HEK293 (cell line): ENCODE measurements around the gene EIF5A.

Experiments used
- ZBTB7A ChIP-seq: fragments of 450-650 bp; formaldehyde crosslinking; IDR thresholded peaks from 2 replicates; pipeline ENCODE4 v1.5.1; 2016; ENCODE audit warnings: low read depth, missing biosample characterization, missing genetic modification characterization
- TF ChIP-seq, protein P1 (sequence below): fragments of 450-650 bp; formaldehyde crosslinking; IDR thresholded peaks from 2 replicates; pipeline ENCODE4 v1.5.1; 2016; ENCODE audit warnings: missing biosample characterization, missing genetic modification characterization
- TF ChIP-seq, protein P2 (sequence below): fragments of 450-650 bp; formaldehyde crosslinking; IDR thresholded peaks from 2 replicates; pipeline ENCODE4 v1.5.1; 2017; ENCODE audit warnings: missing biosample characterization, missing genetic modification characterization

DNA sequence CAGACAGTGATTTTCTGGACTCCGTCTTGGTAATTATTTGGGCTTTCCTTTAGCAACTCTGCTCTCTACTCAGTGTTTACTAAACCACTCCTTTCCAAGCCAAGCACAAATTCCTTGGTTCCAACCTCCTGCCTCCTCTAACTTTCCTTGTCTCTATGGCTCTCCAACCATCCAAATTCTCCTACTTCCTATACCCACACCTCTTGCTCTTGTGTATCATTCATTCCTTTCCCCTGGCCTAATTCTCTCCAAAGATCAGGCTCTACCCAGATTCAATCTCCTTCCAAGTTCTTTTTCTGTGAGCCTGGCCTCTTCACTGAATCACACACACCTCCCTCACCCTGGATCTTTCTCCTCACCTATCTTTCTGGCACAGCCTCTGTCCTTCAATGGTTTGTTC lies 20.6 kb downstream of the EIF5A start:
- TF ChIP-seq, protein P1, sequence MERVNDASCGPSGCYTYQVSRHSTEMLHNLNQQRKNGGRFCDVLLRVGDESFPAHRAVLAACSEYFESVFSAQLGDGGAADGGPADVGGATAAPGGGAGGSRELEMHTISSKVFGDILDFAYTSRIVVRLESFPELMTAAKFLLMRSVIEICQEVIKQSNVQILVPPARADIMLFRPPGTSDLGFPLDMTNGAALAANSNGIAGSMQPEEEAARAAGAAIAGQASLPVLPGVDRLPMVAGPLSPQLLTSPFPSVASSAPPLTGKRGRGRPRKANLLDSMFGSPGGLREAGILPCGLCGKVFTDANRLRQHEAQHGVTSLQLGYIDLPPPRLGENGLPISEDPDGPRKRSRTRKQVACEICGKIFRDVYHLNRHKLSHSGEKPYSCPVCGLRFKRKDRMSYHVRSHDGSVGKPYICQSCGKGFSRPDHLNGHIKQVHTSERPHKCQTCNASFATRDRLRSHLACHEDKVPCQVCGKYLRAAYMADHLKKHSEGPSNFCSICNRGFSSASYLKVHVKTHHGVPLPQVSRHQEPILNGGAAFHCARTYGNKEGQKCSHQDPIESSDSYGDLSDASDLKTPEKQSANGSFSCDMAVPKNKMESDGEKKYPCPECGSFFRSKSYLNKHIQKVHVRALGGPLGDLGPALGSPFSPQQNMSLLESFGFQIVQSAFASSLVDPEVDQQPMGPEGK (tag by site-specific recombination), result no peak
- no peak for TF ChIP-seq ZBTB7A (tag by site-specific recombination)
- TF ChIP-seq, protein P2, sequence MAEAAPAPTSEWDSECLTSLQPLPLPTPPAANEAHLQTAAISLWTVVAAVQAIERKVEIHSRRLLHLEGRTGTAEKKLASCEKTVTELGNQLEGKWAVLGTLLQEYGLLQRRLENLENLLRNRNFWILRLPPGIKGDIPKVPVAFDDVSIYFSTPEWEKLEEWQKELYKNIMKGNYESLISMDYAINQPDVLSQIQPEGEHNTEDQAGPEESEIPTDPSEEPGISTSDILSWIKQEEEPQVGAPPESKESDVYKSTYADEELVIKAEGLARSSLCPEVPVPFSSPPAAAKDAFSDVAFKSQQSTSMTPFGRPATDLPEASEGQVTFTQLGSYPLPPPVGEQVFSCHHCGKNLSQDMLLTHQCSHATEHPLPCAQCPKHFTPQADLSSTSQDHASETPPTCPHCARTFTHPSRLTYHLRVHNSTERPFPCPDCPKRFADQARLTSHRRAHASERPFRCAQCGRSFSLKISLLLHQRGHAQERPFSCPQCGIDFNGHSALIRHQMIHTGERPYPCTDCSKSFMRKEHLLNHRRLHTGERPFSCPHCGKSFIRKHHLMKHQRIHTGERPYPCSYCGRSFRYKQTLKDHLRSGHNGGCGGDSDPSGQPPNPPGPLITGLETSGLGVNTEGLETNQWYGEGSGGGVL (tag by site-specific recombination), result no peak
